H9 (cell line): ENCODE measurements around the gene RASSF5. TPM values are rescaled to one million over a fixed set of nuclear protein-coding genes. Genes with fewer than 3 reads are reported as not detected.

Experiments used
- DNase-seq: peaks from one replicate; pipeline ENCODE4 v3.0.0-alpha.2; 2017
- H2AFZ ChIP-seq: one replicate; pipeline ENCODE4 v1.6.1; 2013; ENCODE audit warnings: mild to moderate bottlenecking, low read length, control low read depth, moderate library complexity
- H2AK5ac ChIP-seq: 2 replicates; pipeline ENCODE4 v1.6.1; 2013; ENCODE audit warnings: low read length, control low read depth, mixed read lengths; ENCODE audit not compliant: insufficient read length
- H2BK120ac ChIP-seq: one replicate; pipeline ENCODE4 v1.6.1; 2013; ENCODE audit warnings: low read depth, mild to moderate bottlenecking, low read length, control low read depth, inconsistent platforms; ENCODE audit not compliant: poor library complexity, severe bottlenecking
- H2BK12ac ChIP-seq: 2 replicates; pipeline ENCODE4 v1.6.1; 2013; ENCODE audit warnings: low read length, control low read depth, mixed read lengths, low read depth; ENCODE audit not compliant: insufficient read length
- H2BK15ac ChIP-seq: 2 replicates; pipeline ENCODE4 v1.6.1; 2013; ENCODE audit warnings: low read depth, low read length, control low read depth
- H2BK20ac ChIP-seq: one replicate; pipeline ENCODE4 v1.6.1; 2013; ENCODE audit warnings: low read depth, mild to moderate bottlenecking, low read length, control low read depth, inconsistent platforms; ENCODE audit not compliant: poor library complexity, severe bottlenecking
- H2BK5ac ChIP-seq: 2 replicates; pipeline ENCODE4 v1.6.1; 2013; ENCODE audit warnings: low read length, control low read depth, mixed read lengths; ENCODE audit not compliant: insufficient read length
- H3K14ac ChIP-seq: 2 replicates; pipeline ENCODE4 v1.6.1; 2013; ENCODE audit warnings: low read length, control low read depth; ENCODE audit not compliant: insufficient read depth
- H3K18ac ChIP-seq: 2 replicates; pipeline ENCODE4 v1.6.1; 2013; ENCODE audit warnings: low read depth, mild to moderate bottlenecking, mixed read lengths, low read length, control low read depth; ENCODE audit not compliant: insufficient read length
- H3K23ac ChIP-seq: 2 replicates; pipeline ENCODE4 v1.6.1; 2013; ENCODE audit warnings: low read length, control low read depth, mixed read lengths, low read depth; ENCODE audit not compliant: insufficient read length
- H3K23me2 ChIP-seq: 2 replicates; pipeline ENCODE4 v1.6.1; 2013; ENCODE audit warnings: low read depth, mild to moderate bottlenecking, mixed read lengths, low read length, control low read depth; ENCODE audit not compliant: insufficient read length, poor library complexity, severe bottlenecking
- H3K27ac ChIP-seq: 2 replicates; pipeline ENCODE4 v1.5.1; 2013; ENCODE audit warnings: low read length, control low read depth, mixed read lengths, low read depth; ENCODE audit not compliant: insufficient read length
- H3K27me3 ChIP-seq: 2 replicates; pipeline ENCODE4 v1.6.1; 2013; ENCODE audit warnings: low read length, control low read depth, inconsistent platforms; ENCODE audit not compliant: insufficient read depth
- H3K4ac ChIP-seq: 2 replicates; pipeline ENCODE4 v1.6.1; 2013; ENCODE audit warnings: low read depth, mild to moderate bottlenecking, control low read depth, inconsistent platforms, low read length, moderate library complexity
- H3K4me1 ChIP-seq: 2 replicates; pipeline ENCODE4 v1.6.1; 2013; ENCODE audit warnings: low read length, control low read depth, inconsistent platforms; ENCODE audit not compliant: insufficient read depth
- H3K4me2 ChIP-seq: 2 replicates; pipeline ENCODE4 v1.6.1; 2013; ENCODE audit warnings: low read length, control low read depth, mixed read lengths; ENCODE audit not compliant: insufficient read length, insufficient read depth
- H3K56ac ChIP-seq: 2 replicates; pipeline ENCODE4 v1.6.1; 2013; ENCODE audit warnings: low read depth, mild to moderate bottlenecking, mixed read lengths, low read length, control low read depth; ENCODE audit not compliant: insufficient read length
- H3K79me1 ChIP-seq: 2 replicates; pipeline ENCODE4 v1.6.1; 2013; ENCODE audit warnings: low read depth, mild to moderate bottlenecking, moderate library complexity, low read length, control low read depth, inconsistent platforms; ENCODE audit not compliant: insufficient read depth, poor library complexity, severe bottlenecking
- H3K79me2 ChIP-seq: 2 replicates; pipeline ENCODE4 v1.6.1; 2013; ENCODE audit warnings: low read length, control low read depth, inconsistent platforms; ENCODE audit not compliant: insufficient read depth
- H3K9ac ChIP-seq: 2 replicates; pipeline ENCODE4 v1.6.1; 2013; ENCODE audit warnings: low read length, control low read depth, mixed read lengths; ENCODE audit not compliant: insufficient read length; ENCODE audit errors: extremely low read depth
- H3K9me3 ChIP-seq: one replicate; pipeline ENCODE4 v1.6.1; 2013; ENCODE audit warnings: low read depth, low read length, inconsistent platforms; ENCODE audit not compliant: control insufficient read depth
- H3T11ph ChIP-seq: one replicate; pipeline ENCODE4 v1.6.1; 2013; ENCODE audit warnings: mild to moderate bottlenecking, low read length, control low read depth, inconsistent platforms
- H4K20me1 ChIP-seq: one replicate; pipeline ENCODE4 v1.6.1; 2013; ENCODE audit not compliant: control insufficient read depth, insufficient read length, insufficient read depth
- H4K5ac ChIP-seq: 2 replicates; pipeline ENCODE4 v1.6.1; 2013; ENCODE audit warnings: low read depth, mild to moderate bottlenecking, mixed read lengths, low read length, control low read depth; ENCODE audit not compliant: insufficient read length
- H4K8ac ChIP-seq: replicated peaks from 2 replicates; pipeline ENCODE4 v1.6.1; 2013; ENCODE audit warnings: low read length, control low read depth, mixed read lengths, low read depth; ENCODE audit not compliant: insufficient read length
- H4K91ac ChIP-seq: 2 replicates; pipeline ENCODE4 v1.6.1; 2013; ENCODE audit warnings: low read depth, mild to moderate bottlenecking, moderate library complexity, mixed read lengths, low read length, control low read depth; ENCODE audit not compliant: insufficient read length
- H3K27ac Mint-ChIP-seq, 3 experiments: 2 replicates in 2 of 3; 3 replicates in 1 of 3; pipeline ENCODE4 v1.8.0; 2020 to 2021; ENCODE audit warnings: mixed read lengths in 3 of 3, mild to moderate bottlenecking in 1 of 3, moderate library complexity in 1 of 3
- H3K27me3 Mint-ChIP-seq: 2 replicates; pipeline ENCODE4 v1.8.0; 2021; ENCODE audit warnings: low read depth, mild to moderate bottlenecking, moderate library complexity, mixed read lengths
- H3K36me3 Mint-ChIP-seq, 3 experiments: 2 replicates in 2 of 3; 3 replicates in 1 of 3; pipeline ENCODE4 v1.8.0; 2020 to 2021; ENCODE audit warnings: low read depth in 3 of 3, mixed read lengths in 3 of 3; ENCODE audit not compliant: insufficient read depth in 1 of 3
- H3K4me1 Mint-ChIP-seq, 2 experiments: 2 replicates each; pipeline ENCODE4 v1.8.0; 2020; ENCODE audit warnings: mixed read lengths in 2 of 2
- H3K4me3 Mint-ChIP-seq, 2 experiments: 2 replicates in 1 of 2; 3 replicates in 1 of 2; pipeline ENCODE4 v1.8.0; 2020 to 2021; ENCODE audit warnings: mild to moderate bottlenecking in 2 of 2, mixed read lengths in 2 of 2, moderate library complexity in 1 of 2
- H3K9me3 Mint-ChIP-seq, 2 experiments: 2 replicates in 1 of 2; 3 replicates in 1 of 2; pipeline ENCODE4 v1.8.0; 2020; ENCODE audit warnings: mild to moderate bottlenecking in 2 of 2, mixed read lengths in 2 of 2, moderate library complexity in 1 of 2
- CTCF ChIP-seq: fragments of 200-600 bp; sonication (generic); conservative IDR thresholded peaks from 3 replicates; pipeline ENCODE4 v1.8.0; 2021; ENCODE audit warnings: antibody characterized with exemption, mild to moderate bottlenecking
- WGBS: extraction: QIAGEN DNeasy Blood & Tissue Kit; methylation state at CpG from one replicate; pipeline ENCODE4 v1.1.7; 2013; ENCODE audit warnings: missing lambda C conversion rate, low lambda C conversion rate, mixed read lengths; ENCODE audit not compliant: insufficient read length; ENCODE audit errors: extremely low coverage; 5-methylcytosine and 5-hydroxymethylcytosine counted together
- total RNA-seq: library from RNA; stranded (reverse); gene quantifications from 2 replicates; pipeline ENCODE4 v1.2.1, GENCODE V29; 2021

RASSF5 gene
- total RNA-seq, 1 experiment from 2014 or later = 0.50 TPM

- Histone ChIP-seq H3K79me1 (no peaks in the 10 kb centered on the region), H4K5ac (no peak overlapping the region), H2BK20ac (no peak overlapping the region), H3K79me2 (no peaks in the 10 kb centered on the region), H2AK5ac (no peak overlapping the region), H3K4ac (no peak overlapping the region), H2BK5ac (no peak overlapping the region), H3K4me2 (no peak overlapping the region), H4K8ac (no peak overlapping the region), H2AFZ (no peak overlapping the region), H3K23me2 (peaks cover 9% of the 10 kb centered on the region), H3K27me3 (peaks cover 20% of the 10 kb centered on the region), H2BK15ac (no peak overlapping the region), H3T11ph (no peak overlapping the region), H3K23ac (no peak overlapping the region), H3K4me1 (no peaks in the 10 kb centered on the region; the same call in 1 of the 2 replicates), H2BK120ac (no peak overlapping the region), H3K27ac (no peak overlapping the region), H4K20me1 (no peaks in the 10 kb centered on the region), H2BK12ac (no peak overlapping the region), H3K14ac (no peak overlapping the region), H3K56ac (no peak overlapping the region), H3K9ac (no peak overlapping the region), H3K9me3 (no peaks in the 10 kb centered on the region), H3K18ac (no peak overlapping the region), H4K91ac (no peak overlapping the region)
- no peaks in the 10 kb centered on the region; a peak in 1 of 5 replicates for H3K9me3 Mint-ChIP-seq
- H3K27me3 Mint-ChIP-seq = peaks cover 71% of the 10 kb centered on the region
- peaks cover 27 to 36% of the 10 kb centered on the region in 2 experiments for H3K4me1 Mint-ChIP-seq
- no peak for TF ChIP-seq CTCF
- no peaks in the 10 kb centered on the region; a peak in 1 of 7 replicates for H3K36me3 Mint-ChIP-seq
- no CpG with 5 or more reads among the region's 6 CpGs for WGBS
- H3K27ac Mint-ChIP-seq = no peak overlapping the region
- H3K4me3 Mint-ChIP-seq = peak overlapping the region in 1 of 2 experiments; percentile 78; a peak in 1 of 5 replicates
- DNase-seq = no peak
Observed at GRCh38 chr1:206508956-206509355, 1.6 kb downstream of the RASSF5 start.
